Erythroblast (primary cell): ENCODE results near the gene TTC39C.

Experiments
- DNase-seq, 2 experiments: peaks; one replicate each; lab custom pipeline; 2025; lab: John Stamatoyannopoulos, UW
- GATA1 ChIP-seq: IDR thresholded peaks from 2 replicates; pipeline ENCODE4 v1.6.1; 2011; ENCODE audit warnings: low read depth, mild to moderate bottlenecking, control low read depth, low read length, moderate library complexity
- POLR2A ChIP-seq: IDR thresholded peaks from 2 replicates; pipeline ENCODE4 v1.6.1; 2011; ENCODE audit warnings: mild to moderate bottlenecking, low read length

Gene TTC39C

DNA sequence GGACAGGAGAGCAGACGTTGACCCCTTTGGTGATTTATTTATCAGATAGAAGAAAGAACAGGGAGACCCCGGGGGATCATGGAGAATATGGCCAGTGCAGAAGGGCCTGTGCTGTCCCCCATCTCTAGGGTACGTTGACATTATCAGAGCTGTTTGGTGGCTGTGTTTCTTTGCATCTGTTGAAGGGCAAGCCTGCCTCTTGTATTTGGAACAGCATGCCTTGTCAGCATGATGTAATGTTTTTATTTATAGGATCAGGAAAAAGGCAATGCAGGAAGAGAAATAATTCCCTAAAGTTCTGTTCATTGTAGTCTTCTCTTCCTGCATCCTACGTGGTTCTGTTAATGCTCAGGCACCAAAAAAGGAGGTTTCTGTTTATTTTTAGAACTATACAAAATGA lies 74.5 kb downstream of the TTC39C start:
- no peak for DNase-seq
- TF ChIP-seq GATA1 (no peak), POLR2A (no peak)

DNA sequence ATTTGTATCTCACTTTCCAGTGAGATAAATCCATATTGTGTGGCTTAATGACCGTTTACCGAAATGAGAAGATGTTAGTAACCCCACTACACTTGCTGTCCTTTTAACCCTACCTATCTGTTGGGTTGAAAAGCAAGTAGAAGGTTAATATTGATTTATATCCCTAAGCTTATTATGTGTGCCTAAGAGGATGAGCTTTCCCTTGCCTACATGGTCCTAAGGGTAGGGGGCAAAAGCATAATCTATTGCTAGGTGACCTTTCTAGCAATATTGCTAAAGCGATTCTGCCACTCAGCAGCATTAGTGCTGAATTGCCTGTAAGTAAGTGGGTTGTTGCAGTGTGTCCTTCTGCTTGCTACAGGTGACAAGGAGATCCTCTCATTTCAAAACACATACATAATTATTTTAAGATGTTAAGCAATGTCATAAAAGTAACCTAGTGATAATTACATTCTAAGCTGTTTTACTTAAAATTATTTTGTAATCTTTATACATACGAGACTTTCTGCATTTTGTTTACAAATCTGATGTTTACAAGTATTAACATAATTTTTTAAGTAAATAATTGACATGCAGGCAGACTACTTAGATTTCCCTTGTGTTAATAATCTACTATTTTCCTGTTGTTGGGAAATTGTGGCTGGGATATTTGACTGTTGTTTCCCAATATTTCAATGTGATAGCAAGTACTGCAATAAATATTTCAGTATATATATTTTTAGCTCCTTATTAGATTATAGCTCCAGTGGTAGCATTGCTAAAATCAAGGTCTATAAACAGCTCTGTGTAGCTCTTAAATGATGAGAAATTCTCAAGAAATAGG lies 75.2 kb downstream of the TTC39C start:
- TF ChIP-seq GATA1 (no peak), POLR2A (no peak)
- no peak for DNase-seq

DNA sequence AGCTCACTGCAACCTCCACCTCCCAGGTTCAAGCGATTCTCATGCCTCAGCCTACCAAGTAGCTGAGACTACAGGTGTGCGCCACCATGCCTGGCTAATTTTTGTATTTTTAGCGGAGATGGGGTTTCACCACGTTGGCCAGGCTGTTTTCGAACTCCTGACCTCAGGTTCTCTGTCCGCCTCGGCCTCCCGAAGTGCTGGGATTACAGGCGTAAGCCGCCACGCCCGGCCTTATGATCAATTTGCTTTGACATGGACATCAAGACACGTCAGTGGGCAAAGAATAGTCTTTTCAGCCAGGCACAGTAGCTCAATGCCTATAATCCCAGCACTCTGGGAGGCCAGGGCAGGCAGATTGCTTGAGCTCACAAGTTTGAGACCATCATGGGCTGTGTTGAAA lies 76.3 kb downstream of the TTC39C start:
- TF ChIP-seq GATA1, result no peak
- no peak for TF ChIP-seq POLR2A
- DNase-seq, result no peak

DNA sequence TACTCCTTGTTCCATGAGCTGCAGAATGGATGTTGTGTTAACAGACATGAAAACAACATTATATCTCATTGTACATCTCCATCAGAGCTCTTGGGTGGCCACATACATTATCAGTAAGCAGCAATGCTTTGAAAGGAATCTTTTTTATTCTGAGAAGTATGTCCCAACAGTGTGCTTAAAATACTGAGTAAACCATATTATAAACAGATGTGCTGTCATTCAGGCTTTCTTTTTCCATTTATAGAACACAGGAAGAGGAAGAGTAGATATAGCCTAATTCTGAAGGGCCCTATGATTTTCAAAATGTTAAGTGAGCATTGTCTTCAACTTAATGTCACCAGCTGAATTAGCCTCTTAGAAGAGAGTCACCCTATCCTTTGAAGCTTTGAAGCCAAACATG lies 80.0 kb downstream of the TTC39C start:
- no peak for DNase-seq
- TF ChIP-seq GATA1 (no peak), POLR2A (no peak)

DNA sequence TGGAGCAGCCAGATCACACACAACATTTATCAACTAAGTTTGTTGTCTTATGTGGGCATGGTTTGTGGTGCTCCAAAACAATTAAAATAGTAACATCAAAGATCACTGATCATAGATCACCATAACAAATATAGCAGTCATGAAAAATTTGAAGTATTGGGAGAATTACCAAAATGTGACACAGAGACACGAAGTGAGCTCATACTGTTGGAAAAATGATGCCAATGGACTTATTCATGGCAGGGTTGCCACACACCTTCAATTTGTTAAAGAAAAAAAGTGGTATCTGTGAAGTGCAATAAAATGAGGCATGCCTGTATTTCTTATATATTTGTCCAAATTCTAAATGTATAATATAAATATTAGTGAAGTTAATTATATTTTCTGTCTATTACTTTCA lies 81.4 kb downstream of the TTC39C start:
- TF ChIP-seq GATA1 (no peak), POLR2A (no peak)
- no peak for DNase-seq

DNA sequence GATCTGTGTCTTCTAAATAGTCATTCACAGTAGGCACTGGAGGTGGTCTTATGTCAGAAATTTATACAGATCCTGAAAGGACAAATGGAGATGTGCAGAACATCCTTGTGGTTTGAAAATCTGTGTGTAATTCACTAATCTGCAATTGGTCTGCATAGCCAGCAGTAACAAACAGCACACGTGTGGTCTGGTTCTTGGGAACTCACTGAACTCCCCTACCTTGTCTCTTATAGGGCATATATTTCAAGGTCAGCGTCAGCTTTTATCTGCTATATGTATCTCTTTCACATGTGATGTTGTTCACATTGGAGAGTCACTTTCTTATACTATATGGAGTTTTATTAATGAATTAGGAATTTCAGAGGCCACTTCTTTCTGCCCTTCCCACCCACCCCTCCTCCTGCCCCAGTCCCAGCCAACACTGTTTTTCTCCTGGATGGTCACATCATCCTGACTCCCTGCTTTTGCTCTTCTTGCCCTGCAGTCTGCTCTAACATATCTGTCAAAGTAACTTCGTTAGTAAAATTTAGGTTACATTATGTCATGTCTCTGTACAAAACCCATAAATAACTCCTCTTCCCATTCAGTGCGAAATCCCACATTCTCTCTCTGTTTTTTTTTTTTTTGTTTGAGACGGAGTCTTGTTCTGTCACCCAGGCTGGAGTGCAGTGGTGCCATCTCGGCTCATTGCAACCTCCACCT lies 88.9 kb downstream of the TTC39C start:
- no peak for DNase-seq
- TF ChIP-seq POLR2A (no peak), GATA1 (no peak)

DNA sequence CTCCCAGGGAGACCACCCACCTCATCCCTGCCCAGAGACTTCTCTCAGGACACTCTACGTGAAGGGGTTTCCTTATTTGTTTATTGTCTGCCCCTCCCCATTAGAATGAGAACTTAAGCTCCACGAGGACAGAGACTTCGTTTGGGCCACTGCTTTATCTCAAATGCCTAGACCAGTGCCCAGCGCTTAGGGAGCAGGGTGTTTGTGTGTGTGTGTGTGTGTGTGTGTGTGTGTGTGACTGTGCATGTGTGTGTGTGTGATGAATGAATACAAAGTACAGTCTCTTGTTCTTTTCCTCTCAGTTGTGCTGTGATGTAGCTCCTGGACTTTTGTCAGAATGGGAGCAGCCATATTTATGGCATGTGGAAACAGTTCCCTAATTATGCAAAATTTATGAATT lies 89.9 kb downstream of the TTC39C start:
- no peak for DNase-seq
- no peak for TF ChIP-seq GATA1
- TF ChIP-seq POLR2A, result no peak

DNA sequence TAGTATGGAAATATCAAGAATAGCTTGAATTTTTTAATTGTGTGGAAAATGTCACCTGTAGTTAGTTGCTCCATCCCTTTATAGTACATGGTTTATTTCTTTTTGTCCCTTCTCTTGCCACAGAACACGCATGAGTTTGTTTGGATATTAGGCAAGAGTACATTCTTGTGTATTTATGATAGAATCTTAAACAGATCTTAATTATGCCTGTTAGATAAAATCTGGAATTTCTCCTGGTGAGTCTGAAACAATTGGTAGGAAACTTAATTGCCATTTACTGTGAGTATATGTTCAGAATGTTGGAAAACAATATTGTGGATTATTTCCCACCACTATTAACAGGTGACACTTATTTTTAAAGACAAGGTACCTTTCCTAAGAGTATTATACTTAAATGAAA lies 94.1 kb downstream of the TTC39C start:
- TF ChIP-seq GATA1 (no peak), POLR2A (no peak)
- DNase-seq, result no peak

DNA sequence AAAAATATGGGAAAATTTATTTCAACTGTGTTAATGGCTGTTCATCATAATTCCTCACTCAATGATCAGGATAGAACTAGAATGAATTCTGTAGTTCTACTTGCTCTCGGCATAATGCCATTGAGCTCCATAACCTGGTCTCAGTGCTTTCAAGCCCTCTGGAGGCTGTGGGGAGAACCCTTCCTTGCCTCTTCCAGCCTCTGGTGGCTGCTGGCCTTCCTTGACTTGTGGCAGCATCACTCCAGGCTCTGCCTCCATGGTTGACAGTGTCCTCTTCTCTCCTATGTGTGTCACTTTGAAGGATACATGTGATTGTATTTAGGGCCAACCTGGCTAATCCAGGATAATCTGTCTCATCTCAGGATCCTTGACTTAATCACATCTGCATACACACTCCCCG lies 97.4 kb downstream of the TTC39C start:
- no peak for DNase-seq
- TF ChIP-seq POLR2A, result no peak
- TF ChIP-seq GATA1, result no peak

DNA sequence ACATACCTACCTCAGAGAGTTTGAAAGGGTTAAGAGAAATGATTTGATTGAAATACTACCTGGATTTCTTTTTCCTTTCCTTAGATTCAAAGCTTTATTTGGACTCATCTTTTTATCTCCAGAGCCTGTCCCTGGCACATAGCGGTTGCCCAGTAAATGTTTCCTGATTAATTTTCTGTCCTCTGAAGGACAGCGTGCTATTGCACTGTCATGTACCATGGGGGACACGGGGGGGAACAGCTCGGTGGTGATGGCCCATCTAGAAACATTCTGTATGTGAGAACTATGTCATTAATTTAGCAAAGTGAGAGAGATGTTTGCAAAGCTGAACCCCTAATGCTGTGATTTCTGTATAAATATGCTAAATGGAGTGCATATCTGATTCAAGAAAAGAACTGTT lies 97.9 kb downstream of the TTC39C start:
- TF ChIP-seq POLR2A, result no peak
- no peak for TF ChIP-seq GATA1
- no peak for DNase-seq

DNA sequence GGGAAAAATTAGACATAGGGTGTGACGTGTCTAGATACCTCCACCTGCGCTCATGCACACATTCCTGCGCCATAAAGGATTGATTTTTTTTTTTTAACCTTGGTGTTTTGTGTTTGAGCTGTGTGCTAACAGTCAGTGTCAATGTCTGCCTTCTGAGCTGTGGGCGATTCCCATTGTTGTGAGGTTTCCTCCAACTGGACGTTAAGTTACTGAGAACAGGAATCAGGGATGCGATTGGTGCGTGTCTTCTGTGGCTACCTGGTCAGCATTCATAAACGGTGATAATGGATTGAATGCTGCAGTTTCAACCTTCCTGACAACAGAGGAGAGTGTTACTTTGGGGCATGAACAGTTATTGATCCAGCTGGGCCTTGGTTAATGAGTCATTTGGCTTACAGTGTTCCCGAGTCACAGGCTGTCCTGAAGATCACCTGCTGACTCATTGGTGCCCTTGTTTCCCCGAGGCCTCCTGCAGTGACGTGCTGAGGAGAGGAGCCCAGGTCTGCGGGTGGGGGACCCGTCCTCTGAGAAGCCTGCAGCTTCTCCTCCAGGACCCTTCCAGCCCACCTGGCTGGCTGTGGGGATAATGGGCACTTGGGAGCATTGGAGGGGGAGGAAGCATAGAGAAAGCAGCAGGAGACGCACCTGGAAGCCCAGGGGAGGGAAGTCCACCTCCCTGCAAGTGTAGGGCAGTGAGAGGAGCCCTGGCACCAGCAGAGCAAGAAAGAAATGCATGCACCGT lies 98.5 kb downstream of the TTC39C start:
- DNase-seq, result no peak
- TF ChIP-seq POLR2A (no peak), GATA1 (no peak)

DNA sequence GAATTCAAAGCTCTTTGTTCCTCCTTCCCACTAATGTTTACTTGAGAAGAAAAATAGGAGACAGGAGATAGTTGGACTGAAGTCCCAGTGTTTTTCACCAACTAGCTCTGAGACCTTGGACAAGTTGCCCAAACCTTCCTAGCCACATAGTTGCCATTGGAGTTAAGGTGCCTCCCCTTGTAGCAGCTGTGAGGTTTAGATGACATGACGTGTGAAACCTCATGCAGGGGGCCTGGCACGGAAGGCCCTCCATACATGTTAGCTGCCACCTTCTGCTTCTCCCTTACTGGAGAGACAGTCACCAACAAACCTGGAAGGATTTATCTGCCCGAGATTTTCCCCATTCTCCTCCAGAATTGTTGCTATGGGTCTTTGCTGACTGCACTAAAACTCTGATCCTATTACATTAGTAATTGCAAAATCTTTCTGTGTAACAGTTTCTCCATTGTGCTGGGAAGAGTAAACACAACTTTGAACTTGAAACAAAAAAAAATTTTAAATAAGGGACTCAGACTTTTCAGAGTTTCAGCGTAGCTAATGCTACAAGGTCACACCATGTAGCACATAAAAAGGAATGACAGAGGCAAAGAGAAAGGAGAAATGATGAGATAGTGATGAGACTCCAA lies 100.5 kb downstream of the TTC39C start:
- TF ChIP-seq POLR2A, result no peak
- no peak for TF ChIP-seq GATA1
- DNase-seq, result no peak

DNA sequence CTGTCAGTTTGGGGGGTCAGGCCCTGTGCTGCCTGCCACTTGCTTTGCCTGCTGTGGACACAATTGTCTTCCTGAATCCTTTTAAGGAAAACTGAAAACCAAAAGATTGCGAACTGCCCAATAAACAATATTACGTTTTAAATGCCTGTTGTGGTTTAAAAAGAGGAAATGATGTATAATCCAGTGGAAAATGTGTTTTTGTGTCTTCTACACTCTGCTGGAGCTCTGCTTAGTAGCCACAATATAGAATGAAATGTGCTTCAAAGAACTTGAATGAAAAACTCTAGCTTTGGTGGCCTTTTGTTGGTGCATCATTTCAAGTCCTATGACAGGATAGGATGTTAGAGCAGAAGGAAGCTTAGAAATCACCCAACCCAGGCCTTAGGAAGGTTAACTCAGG lies 101.1 kb downstream of the TTC39C start:
- DNase-seq, result no peak
- no peak for TF ChIP-seq GATA1
- TF ChIP-seq POLR2A, result no peak
